OCI-LY3 (cell line): ENCODE results near the gene STARD3NL.
"Not testable (repeated sequence)": the region's sequence is repeated elsewhere in the genome, so short reads cannot be mapped to it uniquely, and the experiment has no call there.

Experiments
- EZH2phosphoT487 ChIP-seq: fragments of 200-600 bp; shearing (Covaris generic); IDR thresholded peaks from 2 replicates; pipeline ENCODE4 v1.6.1; 2018; ENCODE audit warnings: antibody characterized with exemption, mixed run types, low read depth
- TF ChIP-seq, protein P1 (sequence below): fragments of 200-600, 300-600 bp; sonication (generic); IDR thresholded peaks from 2 replicates; pipeline ENCODE4 v1.5.1; 2014; ENCODE audit warnings: antibody characterized with exemption, low read length, low read depth

DNA sequence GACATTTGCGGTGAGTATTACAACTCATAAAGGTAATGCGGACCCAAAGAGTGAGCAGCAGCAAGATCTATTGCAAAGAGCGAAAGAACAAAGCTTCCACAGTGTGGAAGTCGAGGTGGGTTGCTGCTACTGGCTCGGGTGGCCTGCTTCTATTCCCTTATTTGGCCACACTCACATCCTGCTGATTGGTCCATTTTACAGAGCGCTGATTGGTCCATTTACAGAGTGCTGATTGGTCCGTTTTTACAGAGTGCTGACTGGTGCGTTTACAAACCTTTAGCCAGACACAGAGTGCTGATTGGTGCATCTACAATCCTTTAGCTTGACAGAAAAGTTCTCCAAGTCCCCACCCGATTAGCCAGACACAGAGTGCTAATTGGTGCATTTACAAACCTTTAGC is 2.5 kb upstream of the STARD3NL start:
- TF ChIP-seq, protein P1, sequence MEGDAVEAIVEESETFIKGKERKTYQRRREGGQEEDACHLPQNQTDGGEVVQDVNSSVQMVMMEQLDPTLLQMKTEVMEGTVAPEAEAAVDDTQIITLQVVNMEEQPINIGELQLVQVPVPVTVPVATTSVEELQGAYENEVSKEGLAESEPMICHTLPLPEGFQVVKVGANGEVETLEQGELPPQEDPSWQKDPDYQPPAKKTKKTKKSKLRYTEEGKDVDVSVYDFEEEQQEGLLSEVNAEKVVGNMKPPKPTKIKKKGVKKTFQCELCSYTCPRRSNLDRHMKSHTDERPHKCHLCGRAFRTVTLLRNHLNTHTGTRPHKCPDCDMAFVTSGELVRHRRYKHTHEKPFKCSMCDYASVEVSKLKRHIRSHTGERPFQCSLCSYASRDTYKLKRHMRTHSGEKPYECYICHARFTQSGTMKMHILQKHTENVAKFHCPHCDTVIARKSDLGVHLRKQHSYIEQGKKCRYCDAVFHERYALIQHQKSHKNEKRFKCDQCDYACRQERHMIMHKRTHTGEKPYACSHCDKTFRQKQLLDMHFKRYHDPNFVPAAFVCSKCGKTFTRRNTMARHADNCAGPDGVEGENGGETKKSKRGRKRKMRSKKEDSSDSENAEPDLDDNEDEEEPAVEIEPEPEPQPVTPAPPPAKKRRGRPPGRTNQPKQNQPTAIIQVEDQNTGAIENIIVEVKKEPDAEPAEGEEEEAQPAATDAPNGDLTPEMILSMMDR = not testable (repeated sequence)
- not testable (repeated sequence) for TF ChIP-seq EZH2phosphoT487
